GM12878 (cell line): ENCODE results near the gene PEX6.

ENCODE experiments used
- RAD21 ChIP-seq: IDR thresholded peaks from 2 replicates; pipeline ENCODE4 v1.6.1; 2011; ENCODE audit warnings: mild to moderate bottlenecking, low read depth, low read length, moderate library complexity; ENCODE audit not compliant: insufficient read depth
- RUNX3 ChIP-seq: IDR thresholded peaks from 2 replicates; pipeline ENCODE4 v1.6.1; 2012; ENCODE audit warnings: low read length, inconsistent platforms
- YY1 ChIP-seq: IDR thresholded peaks from 2 replicates; pipeline ENCODE4 v1.6.1; 2011; ENCODE audit warnings: low read depth, mild to moderate bottlenecking, low read length
- TF ChIP-seq, protein P1 (sequence below): IDR thresholded peaks from 2 replicates; pipeline ENCODE4 v1.6.1; 2012; ENCODE audit warnings: low read depth, low read length, improper control_type of control experiment

- no peak for TF ChIP-seq YY1
- no peak for TF ChIP-seq RAD21
- no peak for TF ChIP-seq RUNX3
- TF ChIP-seq, protein P1, sequence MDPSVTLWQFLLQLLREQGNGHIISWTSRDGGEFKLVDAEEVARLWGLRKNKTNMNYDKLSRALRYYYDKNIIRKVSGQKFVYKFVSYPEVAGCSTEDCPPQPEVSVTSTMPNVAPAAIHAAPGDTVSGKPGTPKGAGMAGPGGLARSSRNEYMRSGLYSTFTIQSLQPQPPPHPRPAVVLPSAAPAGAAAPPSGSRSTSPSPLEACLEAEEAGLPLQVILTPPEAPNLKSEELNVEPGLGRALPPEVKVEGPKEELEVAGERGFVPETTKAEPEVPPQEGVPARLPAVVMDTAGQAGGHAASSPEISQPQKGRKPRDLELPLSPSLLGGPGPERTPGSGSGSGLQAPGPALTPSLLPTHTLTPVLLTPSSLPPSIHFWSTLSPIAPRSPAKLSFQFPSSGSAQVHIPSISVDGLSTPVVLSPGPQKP: no peak
These were observed 55.3 kb downstream of the PEX6 start for GRCh38 chr6:42923666-42924065.
